Mammary epithelial cell (primary cell): Measurements from ENCODE around the gene KIF21B.

Experiments used
- CTCF ChIP-seq, 2 donors: IDR thresholded peaks in 1 of 2; conservative IDR thresholded peaks in 1 of 2; 2 replicates each; pipeline ENCODE4 v1.5.1; 2011 to 2012; ENCODE audit warnings: inconsistent platforms in 2 of 2, low read length in 2 of 2, mild to moderate bottlenecking in 2 of 2, control low read depth in 1 of 2, low read depth in 1 of 2; ENCODE audit not compliant: insufficient read depth in 1 of 2; ENCODE audit errors: extremely low read depth in 1 of 2
- EZH2 ChIP-seq: IDR thresholded peaks from 2 replicates; pipeline ENCODE4 v1.6.1; 2012; ENCODE audit warnings: low read length, inconsistent platforms, borderline replicate concordance

GRCh38 chr1:200980873-200981272, 42.6 kb downstream of the KIF21B start:
- TF ChIP-seq CTCF (conservative IDR thresholded peaks at IDR 0.05 in 1 of 2, IDR thresholded peaks at IDR 0.05 in 1 of 2; ENCODE audit: extremely low read depth in 1 of 2, insufficient read depth in 1 of 2, low read depth in 1 of 2, low read length in 2 of 2) (no peak), EZH2 (no peak)
